NCI-H748 treated with DMSO at 0.1 percent for 48 hours (cell line): Measurements from ENCODE around the gene AGBL1.
A peak's percentile ranks its signal among the peaks of the same experiment; 100 is the strongest.

ENCODE experiments used
- DNase-seq: peaks from one replicate; lab custom pipeline; 2025; lab: John Stamatoyannopoulos, UW

Gene AGBL1

DNA sequence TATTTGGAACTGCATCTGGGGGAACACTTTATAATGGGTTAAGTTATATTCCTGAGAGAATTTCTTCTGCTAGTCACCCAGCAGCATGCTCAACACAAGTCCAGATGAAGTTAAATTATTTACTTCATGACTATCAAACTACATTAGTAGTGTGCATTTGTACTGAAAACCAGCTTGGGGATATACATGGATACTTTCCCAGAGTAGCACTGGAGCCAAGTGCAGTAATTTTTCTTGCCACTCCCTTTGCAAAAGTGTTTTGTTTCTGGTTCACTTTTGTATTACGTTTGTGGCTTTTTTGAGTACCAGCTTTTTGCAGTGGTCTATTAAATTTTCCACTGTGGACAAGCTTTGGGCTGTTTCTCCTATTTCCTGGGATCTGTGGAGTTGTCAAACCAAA, 243.0 kb downstream of the AGBL1 start:
- DNase-seq, result no peak

DNA sequence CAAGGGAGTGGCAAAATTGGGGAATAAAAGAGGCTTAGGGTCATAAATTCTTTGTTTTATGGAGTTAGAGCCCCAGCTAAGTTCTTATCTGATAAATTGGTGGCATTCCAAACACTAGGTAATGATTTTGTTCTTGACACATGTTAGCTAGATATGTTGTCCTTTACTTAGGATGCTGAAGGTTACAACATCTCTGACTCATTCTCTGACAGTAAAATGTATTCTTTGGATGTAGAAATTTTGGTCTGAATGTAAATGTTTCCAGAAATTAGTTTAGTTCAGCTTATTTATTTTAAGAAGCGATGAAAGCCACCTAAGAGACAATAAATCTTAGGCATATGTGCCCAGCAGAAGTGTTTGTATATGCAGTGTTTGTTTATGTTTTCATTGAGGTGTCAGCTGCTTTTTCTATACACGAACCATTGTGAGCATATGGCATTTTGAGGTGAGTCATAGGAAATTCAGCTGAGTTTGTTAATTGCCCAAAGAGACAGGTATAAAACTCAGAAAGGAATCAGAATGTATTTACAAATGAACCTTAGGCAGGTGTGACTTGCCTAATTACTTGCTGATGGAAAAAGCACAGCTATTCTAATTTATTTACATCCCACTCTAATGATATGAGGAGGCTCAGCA, 247.7 kb downstream of the AGBL1 start:
- DNase-seq, result peak; percentile 36

DNA sequence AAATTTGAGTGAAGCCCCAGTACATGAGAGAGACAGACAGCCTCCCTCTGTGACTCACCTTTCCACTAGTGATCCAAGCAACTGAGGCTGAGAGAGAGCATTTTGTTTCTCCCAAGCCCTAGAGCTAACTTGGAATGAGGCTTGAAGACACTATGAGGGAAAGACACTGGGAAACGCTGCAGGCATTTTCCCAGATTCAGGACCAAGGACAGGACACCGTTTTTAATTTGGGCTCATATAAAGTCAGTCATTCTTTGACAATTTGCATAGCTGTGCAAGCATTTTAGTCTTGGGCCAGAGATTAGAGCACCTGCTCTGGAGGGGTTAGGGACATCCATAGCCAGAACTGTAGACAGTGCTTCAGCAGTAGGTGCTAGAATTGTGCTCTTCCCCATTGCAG, 249.0 kb downstream of the AGBL1 start:
- DNase-seq, result no peak

DNA sequence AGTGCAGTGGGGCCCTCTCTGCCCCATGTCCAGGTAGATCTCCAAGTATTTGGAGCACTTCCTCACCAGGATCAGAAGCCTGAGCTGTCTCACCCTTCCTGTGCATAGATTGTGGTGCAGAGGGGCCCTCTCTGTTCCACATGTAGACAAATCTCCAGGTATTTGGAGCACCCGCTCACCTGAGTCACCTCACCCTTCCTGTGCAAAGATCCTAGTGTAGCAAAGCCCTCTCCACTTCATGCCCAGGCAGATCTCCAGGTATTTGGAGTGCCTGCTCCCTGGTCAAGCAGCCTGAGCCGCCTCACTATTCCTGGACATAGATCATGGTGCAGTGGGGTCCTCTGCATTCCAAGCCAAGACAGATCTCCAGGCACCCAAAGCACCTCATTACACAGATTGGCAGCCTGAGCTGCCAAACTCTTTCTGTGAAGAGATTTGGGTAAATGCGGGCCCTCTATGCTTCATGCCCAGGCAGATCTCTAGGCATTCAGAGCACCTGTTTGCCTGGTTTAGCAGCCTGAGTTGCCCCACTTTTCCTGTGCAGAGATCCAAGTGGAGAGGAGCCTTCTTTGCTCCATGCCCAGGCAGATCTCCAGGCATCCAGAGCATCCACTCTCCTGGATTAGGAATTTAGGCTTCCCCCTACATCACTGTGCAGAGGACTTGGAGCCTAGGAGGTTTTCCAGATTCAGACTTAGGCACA, 249.8 kb downstream of the AGBL1 start:
- DNase-seq, result no peak

DNA sequence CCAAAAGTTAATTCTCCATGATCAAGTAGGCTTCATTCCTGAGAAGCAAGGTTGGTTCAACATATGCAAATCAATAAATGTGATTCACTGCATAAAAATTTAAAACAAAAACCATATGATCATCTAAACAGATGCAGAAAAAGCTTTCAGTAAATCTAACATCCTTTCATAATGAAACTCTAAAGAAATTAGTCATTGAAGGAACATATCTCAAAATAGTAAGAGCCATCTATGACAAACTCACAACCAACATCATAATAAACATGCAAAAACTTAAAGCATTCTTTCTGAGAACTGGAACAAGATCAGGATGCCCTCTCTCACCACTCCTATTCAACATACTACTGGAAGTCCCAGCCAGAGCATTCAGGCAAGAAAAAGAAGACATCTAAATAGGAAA, 254.1 kb downstream of the AGBL1 start:
- DNase-seq, result no peak

DNA sequence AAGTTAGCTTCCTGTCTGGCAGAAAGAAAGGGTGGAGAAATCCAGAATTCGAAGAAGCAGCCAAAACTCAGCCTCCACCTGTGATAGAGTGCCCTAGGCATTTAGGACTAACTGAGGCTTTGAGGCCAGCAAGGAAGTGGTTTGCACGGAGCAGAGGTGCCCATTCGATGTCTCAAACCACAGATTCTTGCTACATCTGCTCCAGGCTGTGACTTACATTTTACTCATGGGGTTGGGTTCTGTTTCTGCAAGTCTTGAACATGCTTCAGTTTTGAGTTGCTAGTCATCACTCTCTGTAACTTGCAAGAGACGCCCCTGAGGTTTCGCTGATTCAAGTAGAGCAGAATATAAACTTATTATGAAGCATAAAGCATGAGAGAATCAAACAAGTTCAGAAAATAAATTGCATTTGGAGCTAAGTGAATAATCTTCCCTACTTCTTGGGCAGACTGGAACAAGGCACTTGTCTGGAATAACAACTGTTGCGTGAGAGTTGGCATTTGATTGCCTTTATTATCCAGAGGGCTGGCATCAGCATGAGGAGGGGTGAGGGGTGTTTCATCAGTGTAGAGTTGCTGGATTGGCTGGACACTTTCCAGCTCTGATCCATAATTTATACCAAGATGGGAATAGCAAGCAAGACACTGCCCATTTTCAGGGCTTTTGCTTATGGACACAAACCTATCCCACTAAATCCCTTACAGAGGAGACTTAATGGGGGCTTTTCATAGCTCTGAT, 256.5 kb downstream of the AGBL1 start:
- no peak for DNase-seq

DNA sequence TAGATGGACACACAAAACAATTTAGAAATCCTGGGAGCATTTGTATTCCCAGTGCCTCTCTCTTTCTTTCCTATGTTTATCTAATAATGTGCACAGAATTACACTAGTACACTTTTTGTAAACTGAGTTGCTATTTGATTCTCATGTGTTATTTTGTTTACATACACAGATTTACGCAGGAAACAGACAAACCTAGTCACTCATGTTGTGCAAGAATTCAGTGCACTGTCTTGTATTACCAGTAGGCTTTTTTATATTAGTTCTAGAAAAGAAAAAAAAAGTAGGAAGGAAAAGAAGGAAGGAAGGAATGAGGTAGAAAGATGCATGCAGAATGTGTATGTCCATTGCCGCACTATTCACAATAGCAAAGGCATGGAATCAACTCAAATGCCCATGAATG, 257.4 kb downstream of the AGBL1 start:
- DNase-seq, result no peak

DNA sequence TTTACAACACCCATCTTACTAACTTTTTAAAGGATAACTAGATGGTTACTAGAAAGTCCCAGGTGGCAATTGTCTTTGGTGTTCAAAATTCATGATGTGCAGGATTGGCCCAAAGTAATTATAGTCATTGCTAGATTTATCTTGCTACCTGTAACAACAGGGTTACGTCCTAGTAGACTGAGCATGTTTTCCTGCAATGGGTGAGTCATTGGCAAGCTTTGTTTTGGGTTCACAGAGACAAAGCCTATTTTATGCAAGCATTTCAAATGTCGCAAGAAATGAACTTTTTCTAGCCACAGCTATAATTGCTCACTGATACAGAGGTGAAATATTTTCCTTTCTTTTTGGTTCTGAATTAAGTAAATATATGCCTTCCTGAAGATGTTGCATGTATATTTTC, 267.6 kb downstream of the AGBL1 start:
- no peak for DNase-seq

DNA sequence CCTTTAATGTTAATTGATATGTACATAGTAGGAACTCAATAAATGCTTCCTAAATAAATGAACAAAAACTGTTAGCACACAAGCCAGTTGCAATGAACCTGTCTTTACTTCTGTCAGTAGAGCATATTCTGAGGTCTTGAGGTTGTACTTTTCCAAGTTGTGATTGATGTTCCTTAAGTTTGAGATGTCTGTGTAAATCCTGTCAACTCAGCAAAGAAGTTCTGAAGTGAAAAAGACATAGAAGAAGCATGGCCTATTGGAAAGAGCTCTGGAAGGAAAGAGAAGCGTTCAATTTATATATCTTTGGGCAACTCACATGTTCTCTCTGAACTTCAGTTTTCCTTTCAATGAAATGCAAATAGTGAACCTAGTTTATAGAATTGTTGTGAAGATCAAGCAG, 269.9 kb downstream of the AGBL1 start:
- DNase-seq, result no peak

DNA sequence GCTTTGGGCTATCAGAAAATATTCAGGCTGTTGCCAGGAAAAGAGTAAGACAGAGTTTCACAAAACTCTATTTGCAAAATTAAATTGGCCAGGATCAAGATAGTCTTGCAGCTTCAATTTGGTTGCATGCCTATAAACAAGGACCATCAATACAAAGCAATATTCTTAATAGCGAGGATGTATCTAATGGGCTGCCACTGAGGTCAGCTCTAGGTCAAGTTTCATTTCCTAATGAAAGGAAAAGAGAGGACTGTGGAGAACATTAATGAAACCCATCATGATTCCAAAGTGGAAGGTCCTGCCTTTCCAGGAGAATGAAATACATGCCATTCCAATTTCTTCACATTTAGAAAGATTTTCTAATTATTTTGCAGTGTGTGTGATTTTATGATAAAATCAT, 273.5 kb downstream of the AGBL1 start:
- no peak for DNase-seq

DNA sequence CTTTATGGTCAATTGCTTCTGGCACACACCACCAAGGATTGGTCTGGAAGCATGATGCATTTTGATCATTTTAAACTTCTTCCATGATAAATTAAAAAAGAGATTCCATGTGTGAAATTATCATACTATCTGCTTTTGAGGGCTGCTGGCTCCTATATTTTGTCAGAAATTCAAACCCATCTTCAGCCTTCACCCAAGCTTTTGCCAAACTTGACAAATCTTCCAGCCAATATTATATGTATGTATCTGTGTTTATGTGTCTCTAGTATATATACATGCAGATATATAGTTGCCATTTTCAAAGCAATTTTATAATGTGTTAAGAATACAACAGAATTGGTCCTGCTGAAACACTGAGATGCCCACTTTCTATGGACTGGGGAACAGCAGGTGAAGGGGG, 275.7 kb downstream of the AGBL1 start:
- DNase-seq, result no peak

DNA sequence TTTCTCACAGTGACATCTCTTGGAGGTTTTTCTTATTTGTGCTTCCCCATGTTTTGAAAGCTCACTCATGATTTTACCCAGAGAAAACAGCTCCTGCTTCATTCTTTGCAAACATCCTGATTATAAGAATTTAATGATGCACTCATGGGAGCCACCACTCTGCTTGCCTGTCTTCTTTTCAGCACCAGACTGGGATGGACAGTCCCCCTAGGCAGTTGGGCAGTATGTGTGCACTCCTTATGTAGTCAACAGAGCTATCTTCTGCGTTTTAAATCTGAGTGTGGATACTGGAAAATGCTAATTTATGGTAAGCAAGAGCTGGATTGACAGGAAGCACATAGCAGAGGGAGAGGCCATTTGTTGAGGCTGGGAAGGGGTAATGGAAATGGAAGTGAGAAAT, 276.1 kb downstream of the AGBL1 start:
- DNase-seq, result no peak

DNA sequence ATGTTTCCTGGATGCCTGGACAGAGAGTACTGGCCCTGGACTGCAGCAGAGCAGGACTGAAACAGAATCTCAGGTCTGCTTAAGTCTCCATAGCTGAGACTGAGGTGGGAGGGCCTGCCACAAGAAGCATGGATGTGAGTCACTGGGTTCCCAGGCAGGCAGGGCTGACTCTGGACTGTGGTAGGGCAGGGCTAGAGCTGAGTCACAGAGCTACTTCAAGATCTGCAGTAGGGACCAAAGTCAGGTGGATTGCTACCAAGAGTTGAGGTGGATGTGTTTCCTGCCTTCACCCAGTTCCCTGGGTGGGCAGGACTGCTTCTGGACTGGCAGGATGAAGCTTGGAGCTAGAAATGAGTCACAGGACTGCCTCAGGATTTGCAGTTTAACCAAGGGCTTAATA, 282.9 kb downstream of the AGBL1 start:
- no peak for DNase-seq

DNA sequence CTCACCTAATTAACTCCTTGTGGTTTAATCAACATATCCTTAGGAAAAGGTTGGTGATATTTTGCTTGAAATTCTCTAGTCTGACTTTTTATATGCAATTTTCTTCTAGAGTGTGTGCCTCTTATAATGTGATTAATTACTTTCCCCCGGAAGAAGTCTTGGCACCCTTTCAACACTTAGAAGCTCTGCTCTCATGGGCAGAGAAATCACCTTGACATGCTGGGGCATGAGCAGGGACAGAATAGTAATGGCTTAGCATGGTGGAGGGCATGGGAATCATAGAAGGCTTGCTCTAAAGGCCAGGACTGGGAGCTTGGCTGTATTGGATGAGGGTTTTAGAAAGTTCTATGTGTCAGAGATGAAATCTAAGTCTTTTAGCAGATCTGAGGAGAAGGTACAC, 293.5 kb downstream of the AGBL1 start:
- DNase-seq, result no peak

DNA sequence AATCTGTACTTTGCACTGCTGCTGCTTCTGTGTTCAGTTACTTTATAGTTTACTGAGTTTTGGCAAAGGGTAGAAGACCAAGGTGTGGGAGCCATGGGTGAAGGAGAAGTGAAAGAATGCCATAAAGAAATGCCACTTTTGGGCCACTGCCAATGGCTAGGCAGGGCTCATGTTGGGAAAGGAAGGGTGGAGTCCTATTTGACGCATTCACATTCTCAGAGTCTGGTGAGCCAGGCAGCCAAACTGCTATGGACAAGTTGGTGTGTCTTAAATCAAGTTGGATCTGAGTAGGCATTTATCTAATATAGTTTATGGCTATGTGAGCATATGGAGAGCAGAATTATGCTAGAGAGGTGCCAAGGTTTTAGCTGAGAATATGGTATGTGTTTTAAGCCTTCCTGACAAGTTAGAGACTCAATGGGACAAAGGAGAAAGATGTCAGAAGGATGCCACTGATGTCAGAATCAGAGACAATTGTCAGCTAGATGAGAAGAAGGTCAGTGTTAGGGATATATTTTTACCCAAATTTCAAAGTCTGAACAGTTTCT, 296.1 kb downstream of the AGBL1 start:
- no peak for DNase-seq

DNA sequence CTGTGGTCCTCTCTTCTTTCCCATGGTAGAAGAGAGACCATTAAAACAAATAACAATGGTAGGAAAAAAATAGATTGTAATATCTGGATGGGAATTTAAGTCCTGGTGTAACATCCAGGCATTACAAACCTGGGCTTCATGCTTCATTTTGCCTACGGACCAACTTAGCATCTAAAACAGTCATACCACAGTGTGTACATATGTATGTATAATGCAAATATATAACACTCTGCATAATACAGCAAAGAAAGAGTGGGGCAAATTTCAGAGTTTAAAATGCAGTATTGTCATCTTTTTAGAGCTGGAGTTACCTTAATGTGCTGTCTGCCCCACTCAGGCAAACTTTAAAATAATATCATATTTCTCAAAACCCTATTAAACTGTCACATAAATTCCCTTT, 298.2 kb downstream of the AGBL1 start:
- no peak for DNase-seq

DNA sequence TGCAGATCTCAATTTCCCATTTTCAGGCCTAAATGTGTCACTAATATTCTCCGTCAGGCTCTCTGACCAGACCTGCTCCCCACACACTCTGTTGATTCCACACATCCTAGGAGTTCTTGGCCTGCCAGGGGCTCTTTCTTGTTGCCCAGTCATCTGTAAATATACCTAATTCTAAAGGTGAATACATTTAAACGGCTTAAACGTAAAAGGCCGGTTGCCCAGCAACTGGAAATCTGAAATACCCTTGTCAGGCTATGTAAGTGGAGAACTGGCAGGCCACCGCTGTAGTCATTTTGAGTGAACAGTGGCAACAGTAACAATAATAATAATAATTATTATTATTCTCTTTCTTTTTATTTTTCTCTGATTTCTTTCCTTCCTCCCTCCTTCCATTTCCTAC, 302.7 kb downstream of the AGBL1 start:
- DNase-seq, result peak; percentile 22

DNA sequence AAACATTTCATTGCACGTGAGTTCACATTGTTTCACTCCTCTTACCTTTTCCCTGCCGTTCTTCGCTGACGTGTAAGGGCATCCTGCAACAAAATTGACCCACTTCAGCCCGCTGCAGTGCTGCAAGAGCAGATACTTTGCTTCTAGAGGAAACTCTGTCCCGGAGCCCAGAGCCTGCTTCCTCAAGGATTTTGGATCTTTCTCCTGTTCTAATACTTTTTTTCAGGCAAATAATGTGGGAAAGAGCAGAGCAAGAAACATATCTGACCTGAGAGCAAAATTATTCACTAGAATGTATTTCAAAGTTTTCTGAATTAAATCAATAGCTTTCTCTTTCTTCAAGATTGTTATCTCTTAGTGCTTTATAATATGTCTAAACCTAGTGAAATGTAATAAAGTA, 303.9 kb downstream of the AGBL1 start:
- no peak for DNase-seq

DNA sequence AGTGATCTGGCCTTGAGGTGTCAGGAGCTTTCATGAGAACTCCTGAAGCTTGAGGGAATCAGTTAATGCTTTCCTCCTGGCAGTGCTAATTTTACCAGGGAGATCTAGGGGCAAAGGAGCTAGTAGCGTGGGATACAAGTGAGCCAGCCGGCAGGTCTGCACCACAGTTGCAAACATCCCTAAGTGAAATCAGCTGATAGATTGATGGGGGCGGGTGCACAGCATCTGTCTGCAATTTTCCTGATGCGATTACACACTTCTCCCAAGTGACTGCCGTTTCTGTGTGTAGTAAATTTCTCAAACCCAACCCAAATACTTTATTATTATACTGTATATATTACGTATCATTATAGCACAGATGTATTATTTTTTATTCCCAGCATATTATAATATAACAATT, 304.5 kb downstream of the AGBL1 start:
- no peak for DNase-seq

DNA sequence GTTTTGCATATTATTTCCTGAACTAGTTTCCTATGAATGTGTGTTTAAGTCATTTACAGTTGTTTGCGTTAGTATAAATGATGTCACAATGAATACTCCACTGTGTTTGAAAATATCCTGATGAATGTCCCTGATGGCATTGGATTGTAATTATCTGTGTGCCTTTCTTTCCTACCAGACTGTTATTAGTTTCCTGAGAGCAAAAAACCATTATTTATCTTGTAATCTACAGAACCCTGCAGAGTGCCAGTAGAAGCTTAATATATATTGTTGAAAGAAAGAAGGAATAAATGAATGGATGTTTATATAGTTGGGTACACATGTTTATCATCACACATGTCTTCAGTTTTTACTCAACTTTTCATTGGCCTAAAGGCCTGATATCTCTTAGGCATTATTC, 312.6 kb downstream of the AGBL1 start:
- peak; percentile 64 for DNase-seq

DNA sequence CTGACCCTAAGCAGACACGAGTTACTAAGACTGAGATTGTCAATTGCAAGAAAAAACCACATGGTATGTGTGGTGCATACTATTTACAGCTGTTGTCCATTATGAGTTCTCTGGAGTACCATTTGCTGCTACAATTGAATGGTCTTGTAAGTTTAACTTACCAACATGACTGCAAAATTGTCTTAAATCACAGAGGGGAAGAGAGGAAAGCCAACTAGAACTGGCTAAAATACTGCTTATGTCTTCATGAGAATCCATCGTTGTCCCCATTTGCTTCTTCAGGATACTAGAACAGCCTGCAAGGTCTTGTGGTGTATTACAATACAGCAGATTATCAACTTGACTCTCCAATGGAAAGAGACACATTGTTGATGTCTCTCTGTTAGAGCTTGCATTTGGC, 313.2 kb downstream of the AGBL1 start:
- DNase-seq, result no peak

DNA sequence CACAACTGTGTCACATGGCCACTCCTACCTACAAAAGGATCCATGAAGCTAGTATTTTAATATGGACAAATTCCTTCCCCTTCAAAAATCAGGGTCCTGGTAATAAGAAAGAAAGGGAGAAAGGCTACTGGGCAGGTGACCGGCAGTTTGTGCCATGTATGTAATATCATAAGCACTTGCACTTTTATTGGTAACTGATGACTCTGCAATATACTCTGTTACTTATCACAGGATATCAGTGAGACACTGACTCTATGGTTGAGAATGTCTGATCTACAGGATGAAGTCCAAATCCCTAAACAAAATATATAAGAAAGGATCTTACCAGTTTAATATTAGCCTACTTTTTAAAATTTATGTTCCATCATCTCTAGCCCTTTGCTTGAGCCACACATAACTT, 315.2 kb downstream of the AGBL1 start:
- DNase-seq, result no peak
